Pancreas (tissue), 10 donors: ENCODE results near the gene TRIM10. TPM values are rescaled to one million over a fixed set of nuclear protein-coding genes. Genes with fewer than 3 reads are reported as not detected.

Experiments
- ATAC-seq, 4 donors: fragments of 200-7000 bp; cut with Tn5 transposase; one replicate each; pipeline versions ENCODE4 v1.8.0 to v1.9.1; 2020; ENCODE audit warnings: mild to moderate bottlenecking in 4 of 4, moderate library complexity in 4 of 4
- DNase-seq, 6 donors: peaks; one replicate each; pipeline ENCODE4 v3.0.0-alpha.2; 2020
- FAIRE-seq: peaks from 2 replicates; lab custom pipeline; 2012; peaks lifted over from hg19 to GRCh38; lab: Jason Lieb, UNC
- H3K27ac ChIP-seq, 4 donors: fragments of 200-600 bp; sonication (generic); 1 replicate in 3 of 4; 2 replicates in 1 of 4; pipeline versions ENCODE4 v1.5.0 to v1.8.0; 2020
- H3K27me3 ChIP-seq, 4 donors: fragments of 200-600 bp; one replicate each; pipeline ENCODE4 v1.8.0; 2021
- H3K36me3 ChIP-seq, 3 donors: fragments of 200-600 bp; sonication (generic) in 1 of 3; one replicate each; pipeline versions ENCODE4 v1.5.0 to v1.8.0; 2020 to 2021
- H3K4me1 ChIP-seq, 3 donors: fragments of 200-600 bp; one replicate each; pipeline ENCODE4 v1.8.0; 2021
- H3K4me3 ChIP-seq, 4 donors: fragments of 200-600 bp; sonication (generic) in 2 of 4; one replicate each; pipeline versions ENCODE4 v1.5.0 to v1.8.0; 2020 to 2021
- H3K9me3 ChIP-seq, 4 donors: fragments of 200-600 bp; one replicate each; pipeline ENCODE4 v1.8.0; 2021
- WGBS, 2 donors: extraction: QIAGEN DNeasy Blood & Tissue Kit; methylation state at CpG; one replicate each; pipeline ENCODE4 v1.1.7; 2013; 5-methylcytosine and 5-hydroxymethylcytosine counted together
- intact Hi-C, 3 donors: fragments of 100-400 bp; cut with DNase I; formaldehyde crosslinking; loops; one replicate each; pipeline versions ENCODE4 v1.11.1 to v1.14.2; 2022
- polyA plus RNA-seq, 2 donors: library from polyadenylated mRNA; stranded (reverse); fragments of 200-250 nt; gene quantifications; one replicate each; pipeline ENCODE4 v1.2.3, GENCODE V29; 2013
- total RNA-seq, 6 donors: library from RNA; stranded (reverse); fragmentation: NEBNext Ultra II Directional in 4 of 6; extraction: Animal tissue kit (Norgen Biotek cat#: 25700) in 4 of 6; gene quantifications; one replicate each; pipeline versions ENCODE4 v1.2.1 to v1.2.4, GENCODE V29; 2021 to 2023
- TF ChIP-seq, protein P1 (sequence below), 4 donors: fragments of 200-600 bp; sonication (generic) in 3 of 4; IDR thresholded peaks; one replicate each; pipeline versions ENCODE4 v1.5.0 to v1.8.0; 2021; ENCODE audit warnings: antibody characterized with exemption in 4 of 4
- donor health status: healthy with polysubstance abuse.
- donor health status: DM: no; HTN: no; CAD: no; lungs with moderate emphysema.
- donor health status: DM: no; HTN: no; CAD: no.
- donor health status: control.
- donor health status: control.
- donor health status: Bipolar disorder and iron deficiency.
- donor health status: DM: yes; HTN: yes; CAD: no.
- donor health status: DM: no; HTN: no; CAD: no.
- donor health status: DM: no; HTN: no; CAD: no.
- donor health status: DM: yes; HTN: yes; CAD: no.

TRIM10 gene
- total and polyA plus RNA-seq, 8 donors = 0.02 to 0.03 TPM; not detected in 6

DNA sequence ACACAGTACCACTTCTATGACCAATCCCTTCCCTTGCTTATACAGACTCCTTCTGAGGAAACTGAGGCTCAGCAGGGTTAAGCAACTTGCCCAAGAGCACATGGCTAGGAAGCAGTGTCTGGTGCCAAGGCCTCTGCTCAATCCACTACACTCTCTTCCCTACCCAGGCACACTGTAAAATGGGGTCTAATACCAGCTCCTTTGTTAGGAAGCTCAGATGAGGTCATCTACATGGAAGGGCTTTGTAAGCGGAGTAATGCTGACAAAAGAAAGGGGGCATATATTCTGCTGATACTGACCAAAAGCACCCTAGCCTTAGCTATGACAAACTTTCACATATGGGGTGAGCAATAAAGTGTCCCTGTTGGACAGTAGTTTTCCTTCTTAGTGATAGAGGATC is 43.1 kb upstream of the TRIM10 start:
- Histone ChIP-seq H3K27me3 (no peaks in the 10 kb centered on the region), H3K4me3 (no peak overlapping the region), H3K27ac (no peak overlapping the region), H3K36me3 (peaks cover 0 to 5% (median 0%) of the 10 kb centered on the region in 3 donors), H3K4me1 (peaks cover 10 to 20% (median 18%) of the 10 kb centered on the region in 3 donors), H3K9me3 (no peaks in the 10 kb centered on the region)
- intact Hi-C loops = no loop called here
- DNase-seq (no peak), ATAC-seq (no peak), FAIRE-seq (no peak)
- 92 to 100% methylated on average over 1 of the region's 1 CpG for WGBS, 2 donors
- TF ChIP-seq, protein P1, sequence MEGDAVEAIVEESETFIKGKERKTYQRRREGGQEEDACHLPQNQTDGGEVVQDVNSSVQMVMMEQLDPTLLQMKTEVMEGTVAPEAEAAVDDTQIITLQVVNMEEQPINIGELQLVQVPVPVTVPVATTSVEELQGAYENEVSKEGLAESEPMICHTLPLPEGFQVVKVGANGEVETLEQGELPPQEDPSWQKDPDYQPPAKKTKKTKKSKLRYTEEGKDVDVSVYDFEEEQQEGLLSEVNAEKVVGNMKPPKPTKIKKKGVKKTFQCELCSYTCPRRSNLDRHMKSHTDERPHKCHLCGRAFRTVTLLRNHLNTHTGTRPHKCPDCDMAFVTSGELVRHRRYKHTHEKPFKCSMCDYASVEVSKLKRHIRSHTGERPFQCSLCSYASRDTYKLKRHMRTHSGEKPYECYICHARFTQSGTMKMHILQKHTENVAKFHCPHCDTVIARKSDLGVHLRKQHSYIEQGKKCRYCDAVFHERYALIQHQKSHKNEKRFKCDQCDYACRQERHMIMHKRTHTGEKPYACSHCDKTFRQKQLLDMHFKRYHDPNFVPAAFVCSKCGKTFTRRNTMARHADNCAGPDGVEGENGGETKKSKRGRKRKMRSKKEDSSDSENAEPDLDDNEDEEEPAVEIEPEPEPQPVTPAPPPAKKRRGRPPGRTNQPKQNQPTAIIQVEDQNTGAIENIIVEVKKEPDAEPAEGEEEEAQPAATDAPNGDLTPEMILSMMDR (IDR thresholded peaks at IDR 0.05) = no peak

DNA sequence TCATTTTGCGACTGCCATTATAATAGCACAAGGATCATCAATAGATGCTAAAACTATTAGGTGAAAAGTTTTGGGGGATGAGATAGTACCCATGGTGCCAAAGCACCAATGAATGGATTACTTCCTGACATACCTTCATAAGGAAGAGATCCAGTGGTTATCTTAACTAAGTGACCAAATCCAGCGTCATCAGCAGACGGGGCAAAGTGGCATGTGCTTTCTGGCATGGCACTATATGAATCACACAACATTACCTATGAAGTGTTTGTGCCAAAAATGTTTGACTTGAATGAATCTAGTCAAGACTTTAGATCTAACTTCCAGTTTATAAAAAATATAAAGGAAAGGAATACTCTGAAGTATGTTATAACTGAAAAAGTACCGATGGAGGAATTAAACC is 41.4 kb upstream of the TRIM10 start:
- H3K9me3 ChIP-seq = no peaks in the 10 kb centered on the region
- peaks cover 5 to 9% (median 8%) of the 10 kb centered on the region in 3 donors for H3K4me1 ChIP-seq
- no peak for DNase-seq
- intact Hi-C loops = no loop called here
- no peak overlapping the region for H3K27ac ChIP-seq
- 89 to 90% methylated on average over 4 of the region's 4 CpGs for WGBS, 2 donors
- H3K36me3 ChIP-seq = peaks cover 0 to 19% (median 11%) of the 10 kb centered on the region in 3 donors
- H3K4me3 ChIP-seq = no peak overlapping the region
- no peaks in the 10 kb centered on the region for H3K27me3 ChIP-seq
- FAIRE-seq = no peak
- no peak for ATAC-seq
- TF ChIP-seq, protein P1 (IDR thresholded peaks at IDR 0.05) = no peak

DNA sequence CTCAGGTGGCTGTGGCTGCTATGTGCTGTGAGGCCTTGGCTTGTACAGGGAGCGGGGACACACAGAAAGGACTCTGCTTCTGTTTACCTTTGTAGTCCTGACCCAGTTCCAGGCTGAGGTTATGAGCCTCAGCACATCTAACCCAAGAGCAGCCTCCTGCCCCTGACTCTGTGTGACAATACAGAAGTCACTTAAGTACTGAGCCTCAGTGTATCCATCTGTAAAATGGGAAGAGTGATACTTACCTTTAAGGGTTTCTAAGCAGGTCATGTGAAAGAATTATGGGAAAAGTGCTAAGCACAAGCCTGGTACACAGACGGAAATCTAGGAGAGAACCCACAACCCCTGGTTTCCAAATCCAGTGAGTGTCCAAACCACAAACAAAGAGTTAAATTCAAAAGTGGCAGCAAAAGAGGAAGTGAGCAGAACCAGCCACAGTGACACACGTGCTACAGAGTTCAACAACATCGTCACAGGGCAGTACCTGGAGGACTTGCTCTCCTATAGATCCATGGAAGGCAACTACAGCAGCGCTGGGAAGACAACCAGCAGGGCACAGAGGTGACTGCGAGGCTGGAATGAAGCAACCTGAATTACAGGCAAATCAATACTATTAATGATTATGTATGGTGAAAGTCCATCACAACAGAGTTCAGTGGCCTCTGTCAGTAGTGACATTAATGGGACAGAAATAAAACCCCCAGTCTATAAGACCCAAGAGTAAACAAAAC is 39.7 kb upstream of the TRIM10 start:
- TF ChIP-seq, protein P1 (IDR thresholded peaks at IDR 0.05) = no peak
- DNase-seq = no peak
- intact Hi-C loops = no loop called here

DNA sequence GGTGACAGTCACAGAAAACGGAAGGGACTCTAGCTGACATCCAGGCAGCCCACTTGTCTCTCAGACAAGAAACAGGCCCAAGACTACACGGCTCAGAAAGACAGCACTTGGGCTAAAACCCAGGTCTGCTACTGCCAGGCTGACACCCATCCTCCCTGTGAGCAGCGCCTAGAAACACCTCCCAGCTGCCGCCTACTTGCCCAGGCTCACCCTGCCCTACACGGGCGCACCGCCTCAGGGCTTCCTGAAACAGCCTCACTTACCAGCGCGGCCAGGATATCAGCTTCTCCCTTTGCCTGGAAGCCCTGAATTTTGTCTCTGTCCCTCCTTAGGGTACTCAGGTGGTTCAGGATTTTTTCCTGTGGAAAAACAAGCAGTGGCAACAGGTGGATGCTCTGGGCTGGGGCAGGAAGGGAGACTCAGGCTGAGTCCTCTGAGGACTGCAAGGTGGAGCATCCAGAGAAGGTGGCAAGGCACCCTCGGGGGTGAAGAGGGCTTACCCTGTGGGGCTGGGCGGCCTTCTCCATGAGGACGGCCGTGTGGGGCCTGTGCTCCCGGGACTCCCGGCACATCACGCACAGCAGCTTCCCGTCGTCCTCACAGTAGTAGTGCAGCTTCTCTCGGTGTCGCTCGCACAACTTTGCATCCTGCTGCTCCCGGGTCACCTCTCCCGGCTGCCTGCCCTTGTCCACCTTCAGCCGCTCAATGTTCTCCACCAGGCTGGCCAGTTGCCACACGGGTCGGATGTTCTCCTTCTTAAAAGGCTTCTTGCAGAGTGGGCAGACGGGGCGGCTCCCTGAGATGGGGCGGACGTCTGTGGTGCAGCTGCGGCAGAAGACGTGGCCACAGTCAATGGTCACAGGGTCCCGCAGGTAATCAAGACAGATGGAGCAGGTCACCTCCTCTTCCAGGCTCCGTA is 37.4 kb upstream of the TRIM10 start:
- ATAC-seq (no peak), DNase-seq (peak in 1 of 6 donors; percentile 65), FAIRE-seq (no peak)
- 92 to 94% methylated on average over 34 of the region's 34 CpGs for WGBS, 2 donors
- H3K4me1 ChIP-seq = no peaks in the 10 kb centered on the region
- H3K4me3 ChIP-seq = no peak overlapping the region
- intact Hi-C loops = no loop called here
- H3K36me3 ChIP-seq = peaks cover 3 to 40% (median 19%) of the 10 kb centered on the region in 3 donors
- H3K27ac ChIP-seq = no peak overlapping the region
- H3K27me3 ChIP-seq = no peaks in the 10 kb centered on the region
- H3K9me3 ChIP-seq = no peaks in the 10 kb centered on the region
- TF ChIP-seq, protein P1 (IDR thresholded peaks at IDR 0.05) = no peak

More for the DNA sequence above, 39.7 kb upstream of the TRIM10 start:
- Histone ChIP-seq H3K9me3 (no peaks in the 10 kb centered on the region), H3K27me3 (no peaks in the 10 kb centered on the region), H3K36me3 (peaks cover 3 to 31% (median 15%) of the 10 kb centered on the region in 3 donors), H3K4me1 (no peaks in the 10 kb centered on the region), H3K4me3 (no peak overlapping the region), H3K27ac (no peak overlapping the region)
- 68 to 70% methylated on average over 6 of the region's 6 CpGs for WGBS, 2 donors
- FAIRE-seq = no peak
- no peak for ATAC-seq
